ENCODE measurements around the gene CTR9. TPM values are rescaled to one million over a fixed set of nuclear protein-coding genes. Genes with fewer than 3 reads are reported as not detected.

Gene CTR9
- total and polyA plus RNA-seq, 2 of the 8 experiments (the other 6 are each of a cell fraction or from before 2014, with no cell fraction given): 6.1 to 37.7 TPM

DNA sequence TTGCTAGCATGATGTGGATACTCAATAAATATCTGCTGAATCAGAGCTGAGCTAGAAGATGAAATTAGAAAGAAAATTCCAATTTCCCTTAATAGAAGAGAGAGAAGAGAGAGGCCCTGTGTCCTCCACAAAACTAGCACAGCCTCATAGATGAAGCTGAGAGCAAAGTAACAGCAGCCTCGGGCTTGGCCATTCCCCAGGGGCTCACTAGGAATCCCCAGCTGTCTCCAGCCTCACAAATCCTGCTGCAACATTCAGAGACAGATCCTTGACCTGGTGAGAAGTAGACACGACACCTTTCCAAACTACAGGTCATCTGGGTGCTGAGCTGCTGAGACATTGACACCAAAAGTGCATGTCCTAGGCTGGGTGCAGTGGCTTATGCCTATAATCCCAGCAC lies 31.4 kb upstream of the CTR9 start:
- H3K23me2 ChIP-seq (ENCODE audit: low read depth, low read length): no peaks in the 10 kb centered on the region
- no peak for FAIRE-seq
- 78% methylated on average over 2 of the region's 2 CpGs; no CpG with 5 or more reads in 1 of the 2 experiments for WGBS, 2 experiments (ENCODE audit: extremely low coverage in 1 of 2, insufficient coverage in 1 of 2, insufficient read length in 1 of 2, insufficient replicate concordance in 2 of 2, low coverage in 1 of 2, low lambda C conversion rate in 2 of 2, missing lambda C conversion rate in 1 of 2)
- no peaks in the 10 kb centered on the region for H3K27me3 ChIP-seq (replicated peaks in 1 of 4; ENCODE audit: control insufficient read depth in 3 of 4, extremely low read depth in 1 of 4, insufficient read depth in 3 of 4, low read length in 3 of 4)
- ChIA-PET POLR2A (ENCODE audit: partially characterized antibody) (no interaction called here), CTCF (ENCODE audit: partially characterized antibody) (interaction anchor here (0.6 to 1.5 kb wide), 6 partner anchors 9 to 353 kb away, joined by 3 to 6 read pairs (median 4); no protein-coding TSS in a partner anchor)
- H2BK20ac ChIP-seq (ENCODE audit: low read length): no peak overlapping the region
- H3K9ac ChIP-seq (replicated peaks in 1 of 4; ENCODE audit: extremely low read depth in 1 of 4, low read depth in 3 of 4, low read length in 3 of 4): no peak overlapping the region
- H3K23ac ChIP-seq (ENCODE audit: insufficient read length): no peak overlapping the region
- no peak for DNase-seq (ENCODE audit: low read depth in 1 of 2, low spot score in 2 of 2)
- H2BK12ac ChIP-seq (ENCODE audit: low read depth, low read length): no peak overlapping the region
- no peak overlapping the region for H3K4me3 ChIP-seq (ENCODE audit: extremely low read depth in 1 of 4, insufficient read depth in 2 of 4, low read depth in 3 of 4, low read length in 4 of 4)
- H2BK15ac ChIP-seq (ENCODE audit: low read length): no peak overlapping the region
- no peak overlapping the region for H3K18ac ChIP-seq (ENCODE audit: extremely low read depth, low read length)
- H3K56ac ChIP-seq (replicated peaks; ENCODE audit: insufficient read length, low read depth, low read length): no peak overlapping the region
- H4K5ac ChIP-seq (ENCODE audit: insufficient read length, low read depth, low read length): no peak overlapping the region
- no peak overlapping the region for H4K8ac ChIP-seq (ENCODE audit: extremely low read depth, insufficient read depth, low read length)
- no peaks in the 10 kb centered on the region for H3K9me3 ChIP-seq (ENCODE audit: insufficient read depth in 2 of 2, low read depth in 1 of 2, low read length in 1 of 2)
- H2BK120ac ChIP-seq (replicated peaks; ENCODE audit: low read depth, low read length): no peak overlapping the region
- H3K14ac ChIP-seq (ENCODE audit: insufficient read length): no peak overlapping the region
- H3K36me3 ChIP-seq (ENCODE audit: control insufficient read depth in 2 of 4, insufficient read depth in 4 of 4, low read length in 3 of 4): no peaks in the 10 kb centered on the region
- no peak overlapping the region for H3K4ac ChIP-seq (replicated peaks; ENCODE audit: insufficient read length, low read depth, low read length)
- no peak overlapping the region for H4K91ac ChIP-seq (replicated peaks; ENCODE audit: insufficient read length, low read length)
- no peak overlapping the region for H3K4me2 ChIP-seq (ENCODE audit: insufficient read depth in 1 of 2, low read depth in 2 of 2, low read length in 2 of 2)
- no peak overlapping the region for H2AFZ ChIP-seq (ENCODE audit: low read length)
- no peaks in the 10 kb centered on the region for H3K4me1 ChIP-seq (replicated peaks in 1 of 4; ENCODE audit: control insufficient read depth in 3 of 4, insufficient read depth in 4 of 4, low read length in 3 of 4)
- H3K27ac ChIP-seq (ENCODE audit: low read depth, low read length): no peak overlapping the region
- no peaks in the 10 kb centered on the region for H4K20me1 ChIP-seq (replicated peaks in 1 of 2; ENCODE audit: control insufficient read depth in 1 of 2, insufficient read depth in 2 of 2, low read length in 2 of 2)
- H3K79me1 ChIP-seq (ENCODE audit: low read depth, low read length): no peaks in the 10 kb centered on the region
- H2BK5ac ChIP-seq (ENCODE audit: low read depth, low read length): no peak overlapping the region
- no peaks in the 10 kb centered on the region for H3K79me2 ChIP-seq (ENCODE audit: control insufficient read depth in 1 of 2, insufficient read depth in 2 of 2, low read length in 2 of 2)
- no peak overlapping the region for H2AK5ac ChIP-seq (ENCODE audit: low read depth, low read length)
- TF ChIP-seq HDAC6 (IDR thresholded peaks at IDR 0.05; ENCODE audit: low read depth, low read length): no peak
- no peak for TF ChIP-seq GABPA (IDR thresholded peaks at IDR 0.05; ENCODE audit: borderline replicate concordance, insufficient read depth, low read length)
- TF ChIP-seq TBP (IDR thresholded peaks at IDR 0.05; ENCODE audit: low read depth, low read length): no peak
- TF ChIP-seq, protein P1, sequence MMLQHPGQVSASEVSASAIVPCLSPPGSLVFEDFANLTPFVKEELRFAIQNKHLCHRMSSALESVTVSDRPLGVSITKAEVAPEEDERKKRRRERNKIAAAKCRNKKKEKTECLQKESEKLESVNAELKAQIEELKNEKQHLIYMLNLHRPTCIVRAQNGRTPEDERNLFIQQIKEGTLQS (IDR thresholded peaks at IDR 0.05; ENCODE audit: insufficient read depth, low read depth, low read length): no peak
- no peak for TF ChIP-seq RNF2 (IDR thresholded peaks at IDR 0.05; ENCODE audit: borderline replicate concordance, low read depth, low read length, missing control alignments, poor library complexity, severe bottlenecking)

Measured in H1 (cell line).